GM12878 (cell line): ENCODE measurements around the gene ADAP1. TPM values are rescaled to one million over a fixed set of nuclear protein-coding genes. Genes with fewer than 3 reads are reported as not detected.

Experiments used
- ATAC-seq: fragments of 200-7000 bp; cut with Tn5 transposase; 3 replicates; pipeline ENCODE4 v1.9.1; 2020; ENCODE audit warnings: mild to moderate bottlenecking, moderate library complexity
- BruUV-seq: library from RNA; stranded (reverse); fragments of 400-500 nt; replicated peaks from 2 replicates; lab custom pipeline; 2021; lab: Mats Ljungman, UMichigan
- CTCF ChIA-PET: fragments of 300-600 bp; sonication (Branson Sonifier 250); formaldehyde crosslinking; extraction: SDS; loops from one replicate; lab custom pipeline; 2021; ENCODE audit warnings: inconsistent platforms; lab: Yijun Ruan, JAX
- POLR2A ChIA-PET: fragments of 350-600 bp; formaldehyde crosslinking; extraction: SDS; loops from one replicate; lab custom pipeline; 2021; ENCODE audit warnings: inconsistent platforms; lab: Charles Lee
- RAD21 ChIA-PET: fragments of 300-600 bp; sonication (Branson Sonifier 250); formaldehyde crosslinking; loops from one replicate; lab custom pipeline; 2023; ENCODE audit warnings: antibody characterized with exemption; ENCODE audit not compliant: unreplicated experiment; lab: Charles Lee
- SMC1A ChIA-PET: fragments of 300-600 bp; sonication (Branson Sonifier 250); formaldehyde crosslinking; loops from one replicate; lab custom pipeline; 2023; ENCODE audit not compliant: unreplicated experiment, uncharacterized antibody; lab: Charles Lee
- DNase-seq: peaks from one replicate; pipeline ENCODE4 v3.0.0-alpha.2; 2011; ENCODE audit warnings: low read depth, low spot score
- FAIRE-seq: peaks from 3 replicates; lab custom pipeline; 2011; peaks lifted over from hg19 to GRCh38; lab: Jason Lieb, UNC
- H2AFZ ChIP-seq: 2 replicates; pipeline ENCODE4 v1.6.0; 2011; ENCODE audit warnings: low read depth, low read length, control low read depth; ENCODE audit not compliant: control insufficient read depth
- H3K27ac ChIP-seq: 2 replicates; pipeline ENCODE4 v1.5.1; 2011; ENCODE audit warnings: control low read depth; ENCODE audit not compliant: control insufficient read depth, insufficient read depth
- H3K27me3 ChIP-seq, 2 experiments: replicated peaks in 1 of 2; 2 replicates each; pipeline versions ENCODE4 v1.6.0 to v1.6.1; 2011; ENCODE audit warnings: low read length in 1 of 2; ENCODE audit not compliant: control insufficient read depth in 2 of 2, insufficient read depth in 2 of 2
- H3K36me3 ChIP-seq, 2 experiments: 2 replicates each; pipeline ENCODE4 v1.5.1; 2011; ENCODE audit warnings: low read length in 1 of 2; ENCODE audit not compliant: control insufficient read depth in 2 of 2, insufficient read depth in 2 of 2
- H3K4me1 ChIP-seq: 2 replicates; pipeline ENCODE4 v1.6.1; 2011; ENCODE audit warnings: mild to moderate bottlenecking, low read length, moderate library complexity, mixed read lengths; ENCODE audit not compliant: control insufficient read depth, insufficient read depth
- H3K4me2 ChIP-seq: 2 replicates; pipeline ENCODE4 v1.6.0; 2011; ENCODE audit warnings: control low read depth; ENCODE audit not compliant: control insufficient read depth, insufficient read depth
- H3K4me3 ChIP-seq: fragments of 200-600 bp; sonication (generic); 2 replicates; pipeline ENCODE4 v1.5.1; 2016
- H3K79me2 ChIP-seq: 2 replicates; pipeline ENCODE4 v1.6.0; 2011; ENCODE audit warnings: low read length; ENCODE audit not compliant: control insufficient read depth, insufficient read depth
- H3K9ac ChIP-seq: 2 replicates; pipeline ENCODE4 v1.8.0; 2011; ENCODE audit warnings: low read length, control low read depth, mixed read lengths; ENCODE audit not compliant: control insufficient read depth, insufficient read depth
- H3K9me3 ChIP-seq: replicated peaks from 3 replicates; pipeline ENCODE4 v1.5.1; 2011; ENCODE audit warnings: mild to moderate bottlenecking, low read length; ENCODE audit not compliant: control insufficient read depth, insufficient read depth
- H4K20me1 ChIP-seq: 2 replicates; pipeline ENCODE4 v1.6.0; 2011; ENCODE audit not compliant: control insufficient read depth, insufficient read depth
- BACH1 ChIP-seq: fragments of 450-650 bp; IDR thresholded peaks from 2 replicates; pipeline ENCODE4 v1.6.1; 2017; ENCODE audit warnings: mild to moderate bottlenecking, borderline replicate concordance
- CEBPZ ChIP-seq: fragments of 150-350 bp; IDR thresholded peaks from 2 replicates; pipeline ENCODE4 v1.6.1; 2016; ENCODE audit warnings: low read depth, low read length
- KDM1A ChIP-seq: fragments of 200-600 bp; sonication (generic); IDR thresholded peaks from 2 replicates; pipeline ENCODE4 v1.6.1; 2016; ENCODE audit warnings: borderline replicate concordance
- PBX3 ChIP-seq: IDR thresholded peaks from 2 replicates; pipeline ENCODE4 v1.6.1; 2011; ENCODE audit warnings: mild to moderate bottlenecking, low read depth, low read length, moderate library complexity; ENCODE audit not compliant: insufficient replicate concordance
- SUZ12 ChIP-seq: fragments of 200-600 bp; sonication (generic); IDR thresholded peaks from one replicate; pipeline ENCODE4 v1.6.1; 2018; ENCODE audit warnings: antibody characterized with exemption, mild to moderate bottlenecking; ENCODE audit not compliant: unreplicated experiment
- TCF12 ChIP-seq: IDR thresholded peaks from 2 replicates; pipeline ENCODE4 v1.6.1; 2011; ENCODE audit warnings: low read depth, mild to moderate bottlenecking, low read length
- ZBED1 ChIP-seq: IDR thresholded peaks from 2 replicates; pipeline ENCODE4 v1.6.1; 2016; ENCODE audit warnings: borderline replicate concordance
- ZBTB33 ChIP-seq: fragments of 450-650 bp; IDR thresholded peaks from 2 replicates; pipeline ENCODE4 v1.6.1; 2017; ENCODE audit warnings: mild to moderate bottlenecking
- WGBS: methylation state at CpG from one replicate; pipeline ENCODE4 v1.1.6; 2016; ENCODE audit warnings: low lambda C conversion rate; ENCODE audit not compliant: insufficient replicate concordance, insufficient coverage; ENCODE audit errors: missing lambda C conversion rate; 5-methylcytosine and 5-hydroxymethylcytosine counted together
- in situ Hi-C: fragments of 300-500 bp; cut with MboI; formaldehyde crosslinking; loops from 9 replicates; pipeline ENCODE4 v1.14.3; 2018; ENCODE audit warnings: mixed read lengths
- intact Hi-C: fragments of 100-400 bp; cut with micrococcal nuclease; formaldehyde crosslinking; loops from one replicate; pipeline ENCODE4 v1.14.2; 2022; ENCODE audit not compliant: unreplicated experiment
- polyA plus RNA-seq, 11 experiments: library from polyadenylated mRNA; depleted of rRNA in 4 of 11; unstranded in 6 of 11; stranded (reverse) in 5 of 11; fragments of >200 nt; fragmentation: Nextera tagmentation in 4 of 11; fragmentation: Illumina TruSeq in 1 of 11; extraction: Ambion mirVana in 4 of 11; extraction: Trizol in 1 of 11; gene quantifications; 1 replicate in 1 of 11; 2 replicates in 10 of 11; pipeline versions ENCODE4 v1.2.1 to v1.2.3, GENCODE V29; 2011 to 2016; ENCODE audit warnings: inconsistent platforms in 2 of 11, missing spikeins in 2 of 11, low read depth in 1 of 11
- total RNA-seq, 4 experiments: library from RNA; depleted of rRNA in 3 of 4; stranded (reverse); fragments of >200 nt in 3 of 4; fragmentation: Illumina TruSeq in 1 of 4; extraction: Trizol in 1 of 4; gene quantifications; 2 replicates each; pipeline versions ENCODE4 v1.2.1 to v1.2.3, GENCODE V29; 2013 to 2021
- TF ChIP-seq, protein P1 (sequence below): IDR thresholded peaks from 2 replicates; pipeline ENCODE4 v1.6.1; 2012; ENCODE audit warnings: low read depth, low read length, improper control_type of control experiment

ADAP1 gene
- total and polyA plus RNA-seq, 10 of the 15 experiments (the other 5 are each of a cell fraction or from before 2014, with no cell fraction given) = 0.22 to 44.2 (median 22.0) TPM; not detected in 1

DNA sequence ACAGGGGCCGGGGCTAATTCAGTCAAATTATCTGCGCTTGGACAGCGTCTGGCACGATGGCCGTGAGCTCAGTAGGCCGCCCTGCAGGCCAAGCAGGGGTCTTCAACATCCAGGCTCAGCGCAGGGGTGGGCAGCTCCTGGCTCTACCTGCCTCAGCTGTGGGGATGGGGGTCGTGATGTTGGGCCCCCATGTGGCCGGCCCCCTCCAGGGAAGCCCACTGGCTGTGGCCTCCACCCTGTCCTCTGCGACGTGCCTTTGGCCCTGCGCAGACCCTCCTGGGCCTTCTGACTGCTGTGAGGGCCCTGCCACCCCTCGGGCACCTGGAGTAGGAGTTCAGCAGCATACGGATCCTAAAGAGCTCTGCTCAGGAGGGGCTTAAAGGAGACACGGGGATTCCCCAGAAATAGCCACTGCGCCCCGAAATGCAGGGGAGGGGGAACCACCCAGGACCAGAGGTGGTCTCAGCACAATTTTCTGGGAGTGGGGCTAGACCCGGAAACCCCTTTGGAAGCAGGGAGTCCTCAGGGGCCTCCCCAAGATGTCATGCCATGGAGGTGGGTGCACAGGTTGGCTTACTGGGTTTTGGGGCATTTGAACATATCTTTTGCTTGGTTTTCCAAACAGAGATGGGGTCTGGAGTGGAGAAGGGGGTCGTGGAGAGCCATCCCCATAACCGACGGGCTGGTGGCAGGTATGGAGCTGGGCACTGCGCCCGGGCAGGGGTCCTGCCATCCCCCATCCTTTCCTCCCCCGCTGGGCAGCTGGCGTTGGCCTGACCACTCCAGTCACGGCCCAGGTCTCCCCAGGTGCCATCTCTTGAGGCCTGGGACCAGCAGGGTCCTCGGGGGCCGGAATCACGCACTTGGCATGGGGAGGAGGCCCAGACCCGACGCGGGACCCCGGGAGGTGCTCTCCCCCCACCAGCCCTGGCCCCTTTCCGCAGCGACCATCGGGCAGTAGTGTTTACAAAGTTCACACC is 4.0 kb upstream of the ADAP1 start (continued):
- TF ChIP-seq ZBTB33 = no peak
- TF ChIP-seq, all 136 proteins: peak for 0

- intact Hi-C loops (loop anchor here (10.0 kb wide), 1 partner anchor 173 kb away; no protein-coding TSS in a partner anchor), in situ Hi-C loops (no loop called here)
- Histone ChIP-seq H3K27me3 (no peaks in the 10 kb centered on the region), H3K79me2 (peaks cover 13% of the 10 kb centered on the region), H2AFZ (no peak overlapping the region), H3K9me3 (no peaks in the 10 kb centered on the region; the same call in 2 of the 3 replicates), H3K4me1 (peaks cover 11% of the 10 kb centered on the region), H4K20me1 (no peaks in the 10 kb centered on the region), H3K27ac (no peak overlapping the region), H3K4me3 (no peak overlapping the region), H3K4me2 (no peak overlapping the region), H3K9ac (no peak overlapping the region), H3K36me3 (no peaks in the 10 kb centered on the region)
- WGBS = 71% methylated on average over 31 of the region's 32 CpGs
- CTCF ChIA-PET = interaction anchor here (0.8 to 1.8 kb wide), 3 partner anchors 15 to 108 kb away, joined by 3 to 6 read pairs (median 4); no protein-coding TSS in a partner anchor
- SMC1A ChIA-PET = interaction anchor here (0.7 to 1.1 kb wide), 2 partner anchors 16 to 35 kb away, joined by 3 read pairs; no protein-coding TSS in a partner anchor
- no TSS peak for BruUV-seq
- POLR2A ChIA-PET = no interaction called here
- no peak for FAIRE-seq
- no peak for ATAC-seq
- RAD21 ChIA-PET = interaction anchor here (1.4 kb wide), 1 partner anchor 31 kb away, joined by 3 read pairs; no protein-coding TSS in a partner anchor
- DNase-seq = no peak
- TF ChIP-seq TCF12 (no peak), KDM1A (no peak), CEBPZ (no peak), SUZ12 (no peak), PBX3 (no peak), ZBED1 (no peak), BACH1 (no peak)
- TF ChIP-seq, protein P1, sequence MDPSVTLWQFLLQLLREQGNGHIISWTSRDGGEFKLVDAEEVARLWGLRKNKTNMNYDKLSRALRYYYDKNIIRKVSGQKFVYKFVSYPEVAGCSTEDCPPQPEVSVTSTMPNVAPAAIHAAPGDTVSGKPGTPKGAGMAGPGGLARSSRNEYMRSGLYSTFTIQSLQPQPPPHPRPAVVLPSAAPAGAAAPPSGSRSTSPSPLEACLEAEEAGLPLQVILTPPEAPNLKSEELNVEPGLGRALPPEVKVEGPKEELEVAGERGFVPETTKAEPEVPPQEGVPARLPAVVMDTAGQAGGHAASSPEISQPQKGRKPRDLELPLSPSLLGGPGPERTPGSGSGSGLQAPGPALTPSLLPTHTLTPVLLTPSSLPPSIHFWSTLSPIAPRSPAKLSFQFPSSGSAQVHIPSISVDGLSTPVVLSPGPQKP = no peak
Observed at GRCh38 chr7:957418-958220, 3.1 kb upstream of the ADAP1 start.
